ENCODE results near the gene MFN1.

The MFN1 gene

GRCh38 chr3:179348325-179349013 is 960 bp downstream of the MFN1 start:
- DNase-seq, result peak; percentile 91

- no peak for DNase-seq
These were observed 8.5 kb downstream of the MFN1 start for GRCh38 chr3:179355996-179356395.

DNA sequence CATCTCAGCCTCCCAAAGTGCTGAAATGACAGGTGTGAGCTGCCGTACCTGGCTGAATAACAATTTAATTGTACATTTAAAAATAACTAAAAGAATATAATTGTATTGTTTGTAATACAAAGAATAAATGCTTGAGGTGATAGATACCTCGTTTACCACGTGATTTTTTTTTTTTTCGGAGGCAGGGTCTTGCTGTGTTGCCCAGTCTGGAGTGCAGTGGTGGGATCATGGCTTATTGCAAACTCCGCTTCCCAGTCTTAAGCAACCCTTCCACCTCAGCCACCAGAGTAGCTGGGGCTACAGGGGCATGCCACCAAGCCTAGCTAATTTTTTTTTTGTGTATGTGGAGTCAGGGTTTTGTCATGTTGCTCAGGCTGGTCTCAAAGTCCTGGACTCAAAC is 15.8 kb downstream of the MFN1 start:
- DNase-seq, result no peak

DNA sequence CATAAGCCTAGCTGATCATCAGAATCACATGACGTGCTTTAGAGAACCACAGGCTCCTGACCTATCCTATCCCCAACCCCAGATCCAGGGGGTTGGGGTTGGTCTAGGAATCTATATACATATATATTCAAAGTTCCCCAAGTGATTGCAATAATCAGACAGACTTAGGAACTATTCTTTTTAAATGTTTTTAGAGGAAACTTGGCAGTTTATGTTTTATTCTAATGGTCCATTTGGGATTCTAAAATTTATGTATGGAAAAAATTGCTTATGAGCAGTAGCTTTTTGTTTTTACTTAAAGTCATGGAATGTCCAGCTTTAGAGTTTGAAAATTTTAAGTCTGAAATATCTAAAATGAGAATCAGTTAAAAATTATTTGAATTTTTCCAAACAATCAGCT is 22.1 kb downstream of the MFN1 start:
- no peak for DNase-seq

DNA sequence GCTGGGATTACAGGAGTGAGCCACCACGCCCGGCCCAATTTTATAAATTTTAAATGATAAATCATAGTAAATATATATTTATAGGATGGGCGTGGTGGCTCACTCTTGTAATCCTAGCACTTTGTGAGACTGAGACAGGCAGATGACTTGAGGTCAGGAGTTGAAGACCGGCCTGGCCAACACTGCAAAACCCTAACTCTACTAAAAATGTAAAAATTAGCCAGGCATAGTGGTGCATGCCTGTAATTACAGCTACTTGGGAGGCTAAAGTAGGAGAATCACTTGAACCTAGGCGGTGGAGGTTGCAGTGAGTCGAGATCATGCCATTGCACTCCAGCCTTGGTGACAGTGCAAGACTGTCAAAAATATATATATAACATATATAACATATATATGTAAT is 26.4 kb downstream of the MFN1 start:
- no peak for DNase-seq

DNA sequence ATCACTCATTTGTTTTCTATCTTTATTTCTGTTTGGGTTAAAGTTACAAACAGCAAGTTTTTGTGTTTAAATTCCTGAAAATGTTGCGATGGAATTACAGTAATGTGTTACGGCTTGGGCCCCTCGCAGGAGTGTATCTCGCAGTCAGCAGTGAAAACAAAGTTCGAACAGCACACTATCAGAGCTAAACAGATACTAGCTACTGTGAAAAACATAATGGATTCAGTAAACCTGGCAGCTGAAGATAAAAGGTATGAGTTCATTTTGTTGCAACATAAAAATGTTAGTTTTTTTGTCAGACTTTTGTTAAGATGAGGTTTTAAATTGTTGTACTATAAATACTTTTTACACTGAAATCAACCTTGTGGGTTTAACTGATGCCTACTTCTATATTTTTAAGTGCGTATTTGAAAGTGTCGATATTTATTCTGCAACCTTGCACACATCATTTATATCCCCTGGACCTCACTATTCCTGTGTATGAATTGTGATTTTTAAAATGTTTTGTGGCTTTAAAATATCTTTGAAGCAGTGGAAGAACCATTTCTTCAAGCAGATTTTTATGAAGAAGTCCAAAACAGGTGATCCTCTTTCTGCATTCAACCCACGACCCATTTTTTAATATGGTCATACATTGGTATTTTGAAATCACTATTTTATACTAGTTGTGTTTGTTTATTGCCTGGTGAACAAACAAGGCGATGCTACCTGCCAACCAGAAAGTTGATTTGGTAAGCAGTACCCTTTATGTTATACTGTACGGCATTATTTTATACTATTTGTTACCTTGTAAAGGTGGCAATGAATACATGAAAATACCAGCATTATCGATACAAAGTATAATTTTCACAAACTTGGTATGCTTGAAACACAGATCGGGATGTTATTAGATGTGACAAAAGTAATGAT is 27.8 kb downstream of the MFN1 start:
- no peak for DNase-seq

DNA sequence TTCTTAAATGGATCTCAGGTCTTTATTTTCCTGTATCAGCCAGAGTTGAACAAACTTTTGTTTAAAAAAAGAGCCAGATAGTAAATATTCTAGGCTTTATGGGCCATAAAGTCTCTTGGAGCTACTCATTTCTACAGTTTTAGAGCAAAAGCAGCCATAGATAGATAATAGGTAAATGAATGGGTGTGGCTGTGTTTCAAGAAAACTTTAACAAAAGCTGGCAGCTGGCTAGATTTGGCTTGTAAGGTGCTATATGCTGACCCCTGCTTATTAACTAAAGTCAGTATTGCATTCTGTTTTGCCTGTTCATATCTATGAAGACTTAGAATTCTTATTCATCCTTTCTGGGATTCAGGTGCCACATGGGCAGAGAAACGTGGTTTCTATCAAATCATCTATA is 29.0 kb downstream of the MFN1 start:
- DNase-seq, result no peak

- DNase-seq, result no peak
These were observed 44.4 kb downstream of the MFN1 start for GRCh38 chr3:179391906-179392305.

DNA sequence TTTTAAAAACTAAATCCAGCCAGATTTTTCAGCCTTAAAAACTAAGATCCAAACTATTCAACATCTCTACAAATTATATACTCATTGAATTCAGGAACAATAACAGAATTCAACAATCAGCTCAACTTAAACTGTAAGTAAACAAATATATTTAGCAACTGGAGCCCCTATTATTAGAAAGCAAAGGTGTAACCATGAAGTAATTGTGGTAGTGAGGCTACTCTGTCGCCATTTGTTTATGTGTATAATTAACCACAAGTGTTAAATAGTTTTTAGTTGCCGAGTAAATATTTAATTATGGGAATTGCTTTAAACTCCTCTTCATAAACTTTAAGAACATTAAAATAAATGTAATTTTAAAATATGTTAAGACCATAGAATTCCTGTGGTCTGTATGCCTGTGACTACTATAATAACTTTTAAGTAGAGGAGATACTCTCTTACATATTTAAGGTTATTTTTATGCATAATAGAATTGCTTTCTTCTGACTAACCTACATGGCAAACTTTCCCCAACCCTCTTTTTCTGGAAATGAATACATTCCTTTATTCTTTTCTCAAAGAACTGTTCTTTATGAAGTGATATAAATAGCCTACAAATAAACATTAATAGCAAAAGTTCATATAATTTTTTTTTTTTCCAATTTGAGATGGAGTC is 51.2 kb downstream of the MFN1 start:
- no peak for DNase-seq

DNA sequence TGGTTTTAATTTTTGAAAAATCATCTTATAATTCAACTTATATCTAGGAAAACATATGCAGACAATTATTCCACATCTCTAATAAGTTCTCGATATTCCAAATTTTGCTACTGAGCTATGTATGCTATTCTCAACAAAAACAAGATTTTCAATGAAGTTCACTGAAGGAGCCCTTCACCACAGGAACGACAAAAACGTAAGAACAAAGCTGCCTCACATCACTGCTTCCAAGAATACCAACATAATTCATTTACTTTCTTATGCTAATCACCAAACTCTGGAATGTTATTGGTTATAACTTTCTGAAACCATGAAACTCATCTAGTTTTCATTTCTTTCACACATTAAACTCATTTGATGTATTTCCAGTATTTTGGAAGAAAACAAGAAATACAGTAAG is 54.1 kb downstream of the MFN1 start:
- no peak for DNase-seq

DNA sequence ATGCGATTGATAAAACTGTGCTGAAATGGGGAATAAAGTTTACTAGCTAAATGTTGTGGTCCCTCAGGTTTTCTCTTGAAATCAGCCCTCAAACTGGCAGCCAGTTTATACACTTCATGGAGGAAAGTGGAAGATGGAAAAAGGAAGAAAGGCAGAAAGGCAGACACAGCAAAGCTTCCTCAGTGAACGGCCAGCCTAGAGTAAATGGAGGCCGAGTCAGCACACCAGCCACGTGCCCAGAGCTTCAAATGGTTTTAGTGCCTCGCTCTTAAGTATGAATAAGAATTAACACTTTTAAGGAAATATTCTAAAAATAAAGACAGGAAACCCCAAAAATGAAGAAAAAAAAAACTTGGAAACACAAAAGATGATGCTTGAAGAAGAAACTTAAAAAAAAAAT is 55.5 kb downstream of the MFN1 start:
- peak; percentile 4 for DNase-seq

DNA sequence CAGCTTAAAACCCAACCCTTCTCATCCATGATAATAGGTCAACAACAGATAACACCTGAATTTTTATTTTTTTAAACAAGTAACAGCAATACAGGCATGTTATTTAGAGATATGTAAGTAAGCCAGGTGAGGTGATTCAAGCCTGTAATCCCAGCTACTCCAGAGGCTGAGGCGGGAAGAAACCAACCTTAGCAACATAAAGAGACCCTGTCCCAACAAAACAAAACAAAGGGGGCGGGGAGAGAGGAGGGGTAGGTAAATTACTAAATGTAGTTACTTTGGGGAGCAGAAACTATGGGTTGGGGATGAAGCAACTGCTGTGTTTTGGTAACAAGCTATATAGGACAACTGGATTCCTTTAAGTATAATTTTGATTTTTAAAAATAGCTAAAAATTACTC is 56.8 kb downstream of the MFN1 start:
- DNase-seq, result no peak

DNA sequence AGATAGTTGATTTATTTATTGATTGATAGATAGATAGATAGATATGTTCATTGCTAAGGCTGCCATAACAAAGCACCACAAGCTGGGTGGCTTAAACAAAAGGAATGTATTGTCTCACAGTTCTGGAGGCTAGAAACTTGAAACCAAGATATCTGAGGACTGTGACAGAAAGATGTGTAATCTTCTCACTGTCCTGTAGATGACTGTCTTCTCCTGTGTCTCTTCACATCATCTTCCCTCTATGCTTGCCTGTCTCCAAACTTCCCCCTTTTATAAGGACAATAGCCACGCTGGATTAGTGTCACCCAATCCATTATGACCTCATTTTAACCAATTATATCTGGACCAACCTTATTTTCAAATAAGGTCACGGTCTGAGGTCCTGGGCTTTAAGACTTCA is 62.8 kb downstream of the MFN1 start:
- peak; percentile 18 for DNase-seq

DNA sequence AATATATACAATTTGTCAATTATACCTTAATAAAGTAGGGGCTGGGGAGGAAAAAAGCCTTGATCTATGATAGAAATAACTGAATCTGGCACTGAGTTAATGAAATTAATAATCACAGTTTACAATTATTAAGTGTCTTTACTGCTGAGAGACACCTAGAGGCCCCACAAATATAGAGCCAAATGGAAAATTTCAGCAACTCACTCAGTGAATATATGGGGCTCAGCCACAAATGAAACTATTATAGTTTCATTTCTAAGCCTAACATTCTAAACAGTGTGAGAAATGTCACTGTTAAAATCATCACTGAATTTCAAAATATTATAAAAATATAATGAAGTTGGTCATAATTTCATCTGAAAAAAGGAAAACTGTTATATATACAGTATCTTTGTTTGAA is 63.5 kb downstream of the MFN1 start:
- DNase-seq, result no peak

DNA sequence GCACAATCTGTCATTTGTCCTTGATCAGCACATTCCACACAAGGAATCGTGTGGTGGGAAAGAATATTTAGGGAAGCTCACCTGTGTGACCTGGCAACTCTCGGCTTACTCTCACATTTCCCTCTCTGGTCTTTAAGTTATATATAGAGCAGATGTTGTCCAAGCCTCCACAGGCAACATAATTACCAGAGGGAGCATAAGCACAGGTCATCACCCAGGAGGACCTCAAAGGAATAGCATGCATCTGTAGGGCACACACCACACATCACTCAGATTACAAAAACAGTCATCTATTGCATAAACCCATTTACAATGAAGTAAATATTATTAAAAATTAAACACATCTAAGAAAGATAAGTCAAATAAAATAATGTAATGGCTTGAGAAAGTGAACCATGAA is 67.3 kb downstream of the MFN1 start:
- no peak for DNase-seq

DNA sequence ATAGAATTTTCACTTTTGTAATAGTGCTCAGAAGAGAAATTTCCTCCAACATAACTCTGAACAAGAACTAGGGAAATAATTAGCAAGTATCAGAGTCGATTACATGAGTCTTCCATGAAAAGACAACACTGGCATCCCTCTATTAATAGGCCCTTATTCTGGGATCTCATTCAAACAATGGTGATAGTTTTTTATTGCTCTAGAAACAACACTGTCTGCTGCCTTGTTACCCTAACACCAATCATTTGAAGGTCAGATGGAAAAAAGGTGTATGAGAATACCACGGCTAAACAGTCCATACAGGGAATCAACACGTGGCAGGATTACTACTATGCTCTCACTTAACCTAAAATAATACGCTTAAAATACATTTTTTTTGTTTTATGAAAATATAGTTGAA is 67.9 kb downstream of the MFN1 start:
- no peak for DNase-seq

- no peak for DNase-seq
These were observed 69.2 kb downstream of the MFN1 start for GRCh38 chr3:179416681-179417080.

- no peak for DNase-seq
These were observed 71.1 kb downstream of the MFN1 start for GRCh38 chr3:179418610-179419009.

DNA sequence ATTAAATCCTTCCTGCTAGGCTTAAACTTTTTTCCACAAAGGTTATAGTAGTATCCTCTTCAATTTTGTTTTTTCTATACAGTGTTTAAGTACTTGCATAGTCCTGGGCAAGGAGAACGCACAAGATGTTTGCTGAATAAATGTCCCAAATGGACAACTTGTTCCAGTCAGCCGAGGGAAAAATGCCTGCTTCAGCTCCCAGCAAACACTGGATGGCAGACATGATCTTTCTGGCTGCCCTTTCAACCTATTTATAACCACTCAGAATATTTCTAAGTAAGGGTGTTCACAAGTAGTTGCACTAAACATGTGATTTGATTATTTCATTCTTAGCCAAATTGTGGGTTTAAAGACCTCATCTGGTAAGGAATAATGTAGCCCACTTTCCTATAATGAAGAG is 74.0 kb downstream of the MFN1 start:
- peak; percentile 27 for DNase-seq

- no peak for DNase-seq
These were observed 77.6 kb downstream of the MFN1 start for GRCh38 chr3:179425075-179425474.

DNA sequence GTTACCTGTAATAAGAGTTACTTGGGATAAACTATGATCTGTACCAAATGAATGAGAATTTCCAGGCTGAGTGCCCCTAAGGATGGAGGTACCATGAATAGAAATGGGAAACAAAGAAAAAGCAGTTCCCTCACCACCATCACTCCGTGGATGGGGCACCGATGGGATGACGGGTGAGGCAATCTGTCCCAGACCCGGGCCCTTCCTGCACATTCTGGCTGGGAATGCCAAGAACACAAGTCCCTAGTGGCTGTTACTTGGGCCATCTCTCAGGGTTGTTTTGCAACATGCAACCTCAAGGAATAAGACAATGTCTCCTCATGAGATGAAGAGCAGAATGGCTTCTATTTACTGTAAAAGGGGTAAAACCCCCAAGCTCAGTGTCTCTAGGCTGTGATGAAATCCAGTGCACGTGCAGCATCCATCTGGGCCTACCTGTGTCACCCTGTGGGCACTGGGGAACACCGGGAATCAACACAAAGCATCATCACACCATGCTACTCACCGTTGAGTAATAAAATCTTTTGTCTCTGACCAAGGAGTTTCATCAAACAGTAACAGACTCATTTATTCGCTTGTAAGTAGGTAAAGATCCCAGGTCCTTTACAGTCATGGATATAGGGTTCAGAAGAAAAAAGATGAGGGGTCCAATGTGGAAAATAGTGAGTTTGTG is 81.5 kb downstream of the MFN1 start:
- DNase-seq, result no peak

GRCh38 chr3:179430277-179430870 is 82.9 kb downstream of the MFN1 start:
- DNase-seq, result no peak

DNA sequence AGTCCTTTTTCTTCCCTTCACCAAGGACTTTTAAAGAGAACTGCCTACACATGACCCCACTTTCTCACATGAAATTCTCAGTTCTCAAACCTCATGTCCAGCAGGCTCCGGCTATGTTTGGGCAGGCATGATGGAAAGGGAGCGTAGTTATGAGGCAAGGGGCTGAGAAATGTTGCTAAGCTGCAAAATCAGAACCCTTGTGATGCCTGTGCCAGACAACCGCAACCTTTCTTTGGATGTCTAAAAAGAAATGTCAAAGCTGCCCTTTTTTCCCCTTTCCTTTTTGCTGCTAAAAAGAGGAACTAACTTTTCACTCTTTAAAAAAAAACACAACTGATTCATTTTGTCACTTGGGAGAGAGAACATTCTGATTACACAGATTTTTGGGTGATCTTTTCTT is 84.5 kb downstream of the MFN1 start:
- peak; percentile 94 for DNase-seq
